ENCODE measurements around the gene ISX.
A peak's percentile ranks its signal among the peaks of the same experiment; 100 is the strongest.

Gene ISX

DNA sequence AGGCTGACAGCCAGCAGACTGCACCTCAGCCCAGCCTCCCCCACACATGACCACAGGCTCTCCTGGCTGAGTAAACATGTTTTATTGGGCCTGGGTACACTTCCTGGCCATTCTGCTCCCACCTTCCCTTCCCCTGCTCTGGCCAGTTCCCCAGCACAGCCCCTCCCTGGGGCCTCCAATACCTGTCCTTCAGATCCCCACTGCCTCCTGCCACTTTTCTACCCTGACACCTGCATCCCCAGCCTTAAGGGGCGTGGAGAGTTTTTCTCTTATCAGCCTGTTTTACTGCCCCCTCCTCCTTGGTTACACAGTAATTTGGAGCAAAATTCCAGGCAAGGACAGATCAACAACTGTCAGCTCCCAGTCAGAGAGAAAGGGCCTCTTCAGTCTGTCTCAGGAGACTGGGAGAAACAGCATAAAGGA, at the start of gene ISX:
ISX (plus strand) TSS at position 363 of the 423 bp plus-strand sequence. CDS start 930 bp downstream, outside the sequence.
- TF ChIP-seq, protein P1, sequence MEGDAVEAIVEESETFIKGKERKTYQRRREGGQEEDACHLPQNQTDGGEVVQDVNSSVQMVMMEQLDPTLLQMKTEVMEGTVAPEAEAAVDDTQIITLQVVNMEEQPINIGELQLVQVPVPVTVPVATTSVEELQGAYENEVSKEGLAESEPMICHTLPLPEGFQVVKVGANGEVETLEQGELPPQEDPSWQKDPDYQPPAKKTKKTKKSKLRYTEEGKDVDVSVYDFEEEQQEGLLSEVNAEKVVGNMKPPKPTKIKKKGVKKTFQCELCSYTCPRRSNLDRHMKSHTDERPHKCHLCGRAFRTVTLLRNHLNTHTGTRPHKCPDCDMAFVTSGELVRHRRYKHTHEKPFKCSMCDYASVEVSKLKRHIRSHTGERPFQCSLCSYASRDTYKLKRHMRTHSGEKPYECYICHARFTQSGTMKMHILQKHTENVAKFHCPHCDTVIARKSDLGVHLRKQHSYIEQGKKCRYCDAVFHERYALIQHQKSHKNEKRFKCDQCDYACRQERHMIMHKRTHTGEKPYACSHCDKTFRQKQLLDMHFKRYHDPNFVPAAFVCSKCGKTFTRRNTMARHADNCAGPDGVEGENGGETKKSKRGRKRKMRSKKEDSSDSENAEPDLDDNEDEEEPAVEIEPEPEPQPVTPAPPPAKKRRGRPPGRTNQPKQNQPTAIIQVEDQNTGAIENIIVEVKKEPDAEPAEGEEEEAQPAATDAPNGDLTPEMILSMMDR (conservative IDR thresholded peaks at IDR 0.05; ENCODE audit: low read depth, low read length), result no peak
- DNase-seq (ENCODE audit: low read depth), result no peak
- H3K4me3 ChIP-seq (ENCODE audit: low read depth, low read length), result no peak within 1 kb of the TSS

- no peak overlapping the region for H3K4me3 ChIP-seq (ENCODE audit: low read depth, low read length)
- TF ChIP-seq, protein P1 (conservative IDR thresholded peaks at IDR 0.05; ENCODE audit: low read depth, low read length), result no peak
- no peak for DNase-seq (ENCODE audit: low read depth)
Observed at GRCh38 chr22:35016909-35017308, 49.0 kb upstream of the ISX start.

DNA sequence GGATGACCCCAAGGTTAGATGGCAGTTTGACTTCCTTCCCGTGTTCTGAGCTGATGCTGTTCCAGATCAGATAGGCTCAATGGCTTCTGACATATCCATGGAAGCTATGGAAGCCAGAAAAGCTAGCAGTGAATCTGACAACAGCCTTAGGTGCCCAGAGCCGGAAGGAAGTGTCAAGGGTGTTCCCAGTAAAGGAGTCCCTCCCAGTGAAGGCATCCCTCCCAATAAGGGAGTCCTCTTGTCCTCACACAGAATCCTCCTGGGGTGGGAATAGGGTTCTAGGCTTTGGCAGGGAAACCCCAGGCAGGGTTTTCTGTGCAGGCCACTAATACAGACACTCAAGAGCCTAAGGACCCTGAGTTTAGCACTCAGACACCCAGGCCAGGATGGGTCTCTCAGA, 47.0 kb upstream of the ISX start:
- TF ChIP-seq, protein P1 (conservative IDR thresholded peaks at IDR 0.05; ENCODE audit: low read depth, low read length), result no peak
- DNase-seq (ENCODE audit: low read depth), result no peak
- H3K4me3 ChIP-seq (ENCODE audit: low read depth, low read length), result no peak overlapping the region

DNA sequence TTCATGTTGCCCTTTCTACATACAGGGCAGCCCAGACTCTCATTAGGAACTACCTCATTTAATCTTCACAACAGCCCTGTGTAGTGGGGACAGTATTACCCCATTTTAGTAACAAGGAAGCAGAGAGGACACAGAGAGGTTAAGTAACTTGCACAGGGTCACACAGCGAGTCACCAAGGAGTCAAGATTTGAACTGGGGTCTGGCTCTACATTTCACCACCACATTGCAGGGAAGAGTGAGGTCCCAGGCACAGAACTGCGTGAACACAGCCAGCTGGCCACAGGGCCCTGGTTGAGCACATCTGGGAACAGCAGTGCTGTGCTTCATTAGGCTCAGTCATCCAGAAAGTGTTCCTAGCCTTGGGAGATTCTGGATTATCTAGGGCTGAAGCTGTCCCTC, 45.4 kb upstream of the ISX start:
- no peak for DNase-seq (ENCODE audit: low read depth)
- no peak overlapping the region for H3K4me3 ChIP-seq (ENCODE audit: low read depth, low read length)
- TF ChIP-seq, protein P1 (conservative IDR thresholded peaks at IDR 0.05; ENCODE audit: low read depth, low read length), result no peak

GRCh38 chr22:35021161-35021560, 44.8 kb upstream of the ISX start:
- TF ChIP-seq, protein P1 (conservative IDR thresholded peaks at IDR 0.05; ENCODE audit: low read depth, low read length), result no peak
- no peak for DNase-seq (ENCODE audit: low read depth)
- H3K4me3 ChIP-seq (ENCODE audit: low read depth, low read length), result no peak overlapping the region

GRCh38 chr22:35022291-35022690, 43.7 kb upstream of the ISX start:
- TF ChIP-seq, protein P1 (conservative IDR thresholded peaks at IDR 0.05; ENCODE audit: low read depth, low read length), result no peak
- DNase-seq (ENCODE audit: low read depth), result no peak
- no peak overlapping the region for H3K4me3 ChIP-seq (ENCODE audit: low read depth, low read length)

DNA sequence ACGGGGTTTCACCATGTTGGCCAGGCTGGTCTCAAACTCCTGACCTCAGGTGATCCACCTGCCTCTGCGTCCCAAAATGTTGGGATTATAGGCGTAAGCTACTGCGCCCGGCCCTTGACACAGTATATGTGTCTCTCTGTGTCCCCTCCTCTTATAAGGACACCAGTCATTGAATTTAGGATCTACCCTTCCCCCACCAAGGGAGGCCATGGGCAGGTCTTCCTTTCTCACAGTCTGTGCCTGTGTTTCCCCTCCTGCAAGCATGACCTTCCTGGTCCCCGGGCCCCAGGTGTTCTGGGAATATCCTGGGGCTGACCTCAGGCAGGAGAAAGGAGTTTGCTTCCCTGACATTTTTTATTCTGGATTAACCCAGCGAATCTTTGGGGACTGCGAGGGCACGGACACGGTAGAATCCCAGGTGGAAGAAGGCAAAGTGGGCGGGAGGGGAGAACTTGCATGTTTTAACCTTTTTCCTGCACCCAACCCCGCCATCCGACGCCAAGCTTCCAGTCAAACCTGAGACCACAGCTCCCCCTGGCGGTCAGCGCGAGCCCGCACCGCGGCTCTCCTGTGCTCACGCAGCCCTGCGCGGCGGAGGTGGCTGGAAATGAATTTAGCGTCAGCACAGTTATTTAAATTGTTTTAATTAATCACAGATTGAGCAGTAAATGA, 42.1 kb upstream of the ISX start:
- TF ChIP-seq, protein P1 (conservative IDR thresholded peaks at IDR 0.05; ENCODE audit: low read depth, low read length), result peak; percentile 74
- peak; percentile 36 for DNase-seq (ENCODE audit: low read depth)
- no peak overlapping the region for H3K4me3 ChIP-seq (ENCODE audit: low read depth, low read length)

Measured in choroid plexus epithelial cell (primary cell).